SK-N-MC (cell line): Measurements from ENCODE around the gene PSMB11.
"Not testable (repeated sequence)": the region's sequence is repeated elsewhere in the genome, so short reads cannot be mapped to it uniquely, and the experiment has no call there.

Source experiments
- EZH2 ChIP-seq: fragments of 200-600 bp; sonication (generic); IDR thresholded peaks from one replicate; pipeline ENCODE4 v1.6.1; 2017; ENCODE audit warnings: antibody characterized with exemption
- FOXP2 ChIP-seq: optimal IDR thresholded peaks from 2 replicates; pipeline ENCODE3; 2011; ENCODE audit warnings: mild to moderate bottlenecking, moderate library complexity; ENCODE audit not compliant: insufficient read depth; ENCODE audit errors: extremely low read length, control extremely low read depth
- POLR2AphosphoS5 ChIP-seq: IDR thresholded peaks from 2 replicates; pipeline ENCODE4 v1.6.1; 2012; ENCODE audit warnings: mild to moderate bottlenecking, low read depth, low read length, borderline replicate concordance

GRCh38 chr14:23004274-23004673, 37.7 kb upstream of the PSMB11 start:
- TF ChIP-seq POLR2AphosphoS5, FOXP2, EZH2: not testable (repeated sequence)
